Type B pancreatic cell (in vitro differentiated cells): Measurements from ENCODE around the gene VPS37B. TPM values are rescaled to one million over a fixed set of nuclear protein-coding genes. Genes with fewer than 3 reads are reported as not detected.
A peak's percentile ranks its signal among the peaks of the same experiment; 100 is the strongest.
"Not testable (repeated sequence)": the region's sequence is repeated elsewhere in the genome, so short reads cannot be mapped to it uniquely, and the experiment has no call there.

Source experiments
- DNase-seq: peaks from one replicate; pipeline ENCODE4 v3.0.0; 2021; ENCODE audit warnings: mixed read lengths; ENCODE audit not compliant: unreplicated experiment; ENCODE audit errors: extremely low spot score
- H3K27ac Mint-ChIP-seq: 2 replicates; pipeline ENCODE4 v1.8.0; 2021; ENCODE audit warnings: mild to moderate bottlenecking, mixed read lengths
- H3K27me3 Mint-ChIP-seq: 2 replicates; pipeline ENCODE4 v1.8.0; 2021; ENCODE audit warnings: mixed read lengths
- H3K36me3 Mint-ChIP-seq: 2 replicates; pipeline ENCODE4 v1.8.0; 2021; ENCODE audit warnings: mixed read lengths
- H3K4me1 Mint-ChIP-seq: one replicate; pipeline ENCODE4 v1.8.0; 2021; ENCODE audit warnings: mixed read lengths; ENCODE audit not compliant: unreplicated experiment
- H3K4me3 Mint-ChIP-seq: 2 replicates; pipeline ENCODE4 v1.8.0; 2021; ENCODE audit warnings: mild to moderate bottlenecking, mixed read lengths
- H3K9me3 Mint-ChIP-seq: 2 replicates; pipeline ENCODE4 v1.8.0; 2021; ENCODE audit warnings: mixed read lengths
- total RNA-seq: library from RNA; stranded (reverse); gene quantifications from 2 replicates; pipeline ENCODE4 v1.2.1, GENCODE V29; 2021; ENCODE audit warnings: low replicate concordance
- TF ChIP-seq, protein P1 (sequence below): fragments of 200-600 bp; sonication (generic); conservative IDR thresholded peaks from 2 replicates; pipeline ENCODE4 v1.5.0; 2021; ENCODE audit warnings: antibody characterized with exemption, mild to moderate bottlenecking

The VPS37B gene
- total RNA-seq, 1 donor from 2014 or later = 32.4 TPM

DNA sequence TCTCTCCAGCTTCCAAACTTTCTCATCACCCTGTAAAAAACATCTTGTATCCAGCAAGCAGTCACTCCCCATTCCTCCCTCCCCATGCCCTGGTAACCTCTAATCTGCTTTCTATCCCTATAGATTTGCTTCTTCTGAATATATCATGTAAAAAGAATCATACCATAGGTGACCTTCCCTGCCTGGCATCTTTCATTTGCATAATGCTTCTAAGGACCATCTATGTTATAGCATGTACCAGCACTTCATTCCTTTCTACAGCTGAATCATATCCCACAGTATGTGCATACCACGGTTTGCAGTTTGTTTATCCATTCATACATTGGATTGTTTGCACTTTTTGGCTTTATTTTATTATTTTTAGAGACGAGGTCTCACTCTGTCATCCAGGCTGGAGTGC lies 22.9 kb upstream of the VPS37B start:
- H3K9me3 Mint-ChIP-seq = no peaks in the 10 kb centered on the region
- TF ChIP-seq, protein P1, sequence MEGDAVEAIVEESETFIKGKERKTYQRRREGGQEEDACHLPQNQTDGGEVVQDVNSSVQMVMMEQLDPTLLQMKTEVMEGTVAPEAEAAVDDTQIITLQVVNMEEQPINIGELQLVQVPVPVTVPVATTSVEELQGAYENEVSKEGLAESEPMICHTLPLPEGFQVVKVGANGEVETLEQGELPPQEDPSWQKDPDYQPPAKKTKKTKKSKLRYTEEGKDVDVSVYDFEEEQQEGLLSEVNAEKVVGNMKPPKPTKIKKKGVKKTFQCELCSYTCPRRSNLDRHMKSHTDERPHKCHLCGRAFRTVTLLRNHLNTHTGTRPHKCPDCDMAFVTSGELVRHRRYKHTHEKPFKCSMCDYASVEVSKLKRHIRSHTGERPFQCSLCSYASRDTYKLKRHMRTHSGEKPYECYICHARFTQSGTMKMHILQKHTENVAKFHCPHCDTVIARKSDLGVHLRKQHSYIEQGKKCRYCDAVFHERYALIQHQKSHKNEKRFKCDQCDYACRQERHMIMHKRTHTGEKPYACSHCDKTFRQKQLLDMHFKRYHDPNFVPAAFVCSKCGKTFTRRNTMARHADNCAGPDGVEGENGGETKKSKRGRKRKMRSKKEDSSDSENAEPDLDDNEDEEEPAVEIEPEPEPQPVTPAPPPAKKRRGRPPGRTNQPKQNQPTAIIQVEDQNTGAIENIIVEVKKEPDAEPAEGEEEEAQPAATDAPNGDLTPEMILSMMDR = no peak
- H3K27me3 Mint-ChIP-seq = no peaks in the 10 kb centered on the region
- H3K4me1 Mint-ChIP-seq = peaks cover 3% of the 10 kb centered on the region
- H3K36me3 Mint-ChIP-seq = no peaks in the 10 kb centered on the region
- no peak overlapping the region for H3K4me3 Mint-ChIP-seq
- no peak overlapping the region for H3K27ac Mint-ChIP-seq
- DNase-seq = no peak

- H3K27ac Mint-ChIP-seq = no peak overlapping the region
- no peaks in the 10 kb centered on the region for H3K27me3 Mint-ChIP-seq
- no peak for DNase-seq
- no peak overlapping the region for H3K4me3 Mint-ChIP-seq
- H3K4me1 Mint-ChIP-seq = peaks cover 3% of the 10 kb centered on the region
- TF ChIP-seq, protein P1 = no peak
- no peaks in the 10 kb centered on the region for H3K36me3 Mint-ChIP-seq
- no peaks in the 10 kb centered on the region for H3K9me3 Mint-ChIP-seq
Measured at GRCh38 chr12:122917507-122918121, 21.7 kb upstream of the VPS37B start.

GRCh38 chr12:122909442-122910288 lies 13.7 kb upstream of the VPS37B start:
- DNase-seq = no peak
- Mint-ChIP-seq H3K27ac (peak overlapping the region; percentile 37), H3K27me3 (no peaks in the 10 kb centered on the region), H3K4me1 (peaks cover 9% of the 10 kb centered on the region), H3K9me3 (no peaks in the 10 kb centered on the region), H3K36me3 (no peaks in the 10 kb centered on the region), H3K4me3 (no peak overlapping the region)
- TF ChIP-seq, protein P1 = no peak

DNA sequence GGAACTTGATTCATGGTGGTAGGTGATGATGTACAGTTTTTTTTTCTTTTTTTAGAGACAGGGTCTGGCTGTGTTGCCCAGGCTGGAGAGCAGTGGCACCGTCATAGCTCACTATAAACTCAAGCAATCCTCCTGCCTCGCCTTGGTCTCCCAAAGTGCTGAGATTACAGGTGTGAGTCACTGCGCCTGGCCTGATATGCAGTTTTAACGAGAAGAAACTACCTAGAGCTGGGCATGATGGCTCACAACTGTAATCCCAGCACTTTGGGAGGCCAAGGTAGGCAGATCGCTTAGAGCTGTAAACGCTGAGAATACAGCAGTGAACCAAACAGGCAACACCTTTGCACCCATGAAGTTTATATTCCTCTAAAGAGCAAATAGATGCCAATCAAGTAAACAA lies 13.0 kb upstream of the VPS37B start:
- Mint-ChIP-seq H3K36me3 (no peaks in the 10 kb centered on the region), H3K27ac (no peak overlapping the region), H3K27me3 (no peaks in the 10 kb centered on the region), H3K4me1 (peaks cover 9% of the 10 kb centered on the region), H3K4me3 (no peak overlapping the region), H3K9me3 (no peaks in the 10 kb centered on the region)
- TF ChIP-seq, protein P1 = no peak
- no peak for DNase-seq

DNA sequence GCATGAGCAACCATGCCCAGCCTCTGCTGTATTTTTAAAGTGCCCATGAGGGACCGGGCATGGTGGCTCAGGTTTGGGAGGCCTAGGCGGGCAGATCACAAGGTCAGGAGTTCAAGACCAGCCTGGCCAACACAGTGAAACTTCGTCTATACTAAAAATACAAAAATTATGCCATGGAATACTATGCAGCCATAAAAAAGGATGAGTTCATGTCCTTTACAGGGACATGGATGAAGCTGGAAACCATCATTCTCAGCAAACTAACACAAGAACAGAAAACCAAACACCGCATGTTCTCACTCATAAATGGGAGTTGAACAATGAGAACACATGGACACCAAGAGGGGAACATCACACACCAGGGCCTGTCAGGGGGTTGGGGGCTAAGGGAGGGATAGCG lies 9.3 kb upstream of the VPS37B start:
- not testable (repeated sequence) for H3K36me3 Mint-ChIP-seq, H3K4me3 Mint-ChIP-seq, H3K27ac Mint-ChIP-seq, DNase-seq, H3K9me3 Mint-ChIP-seq, H3K27me3 Mint-ChIP-seq
- H3K4me1 Mint-ChIP-seq = peaks cover 11% of the 10 kb centered on the region

- Mint-ChIP-seq H3K27ac (no peak overlapping the region), H3K4me1 (peaks cover 3% of the 10 kb centered on the region), H3K9me3 (no peaks in the 10 kb centered on the region), H3K27me3 (peaks cover 7% of the 10 kb centered on the region), H3K36me3 (no peaks in the 10 kb centered on the region), H3K4me3 (no peak overlapping the region)
- TF ChIP-seq, protein P1 = no peak
- no peak for DNase-seq
Measured at GRCh38 chr12:122903693-122904034, 7.7 kb upstream of the VPS37B start.
